Keratinocyte (primary cell): ENCODE results near the gene FLVCR2. TPM values are rescaled to one million over a fixed set of nuclear protein-coding genes. Genes with fewer than 3 reads are reported as not detected.

Experiments
- DNase-seq: peaks from one replicate; pipeline ENCODE4 v3.0.0-alpha.2; 2011; ENCODE audit warnings: low read depth, missing footprints, low spot score
- FAIRE-seq: peaks from 2 replicates; lab custom pipeline; 2011; peaks lifted over from hg19 to GRCh38; lab: Jason Lieb, UNC
- H2AFZ ChIP-seq: 2 replicates; pipeline ENCODE4 v1.6.0; 2012; ENCODE audit warnings: low read length, control low read depth, inconsistent platforms; ENCODE audit not compliant: control insufficient read depth
- H3K27ac ChIP-seq: 2 replicates; pipeline ENCODE4 v1.5.1; 2011; ENCODE audit warnings: low read length; ENCODE audit not compliant: control insufficient read depth, insufficient read depth
- H3K27me3 ChIP-seq: 3 replicates; pipeline ENCODE4 v1.6.0; 2011; ENCODE audit warnings: low read length; ENCODE audit not compliant: control insufficient read depth, insufficient read depth; ENCODE audit errors: extremely low read depth
- H3K36me3 ChIP-seq, 2 experiments: 2 replicates in 1 of 2; 3 replicates in 1 of 2; pipeline ENCODE4 v1.5.1; 2011; ENCODE audit warnings: low read length in 2 of 2, mild to moderate bottlenecking in 1 of 2; ENCODE audit not compliant: control insufficient read depth in 2 of 2, insufficient read depth in 2 of 2; ENCODE audit errors: extremely low read depth in 1 of 2
- H3K4me1 ChIP-seq: 3 replicates; pipeline ENCODE4 v1.5.1; 2011; ENCODE audit warnings: low read length; ENCODE audit not compliant: control insufficient read depth, insufficient read depth; ENCODE audit errors: extremely low read depth
- H3K4me2 ChIP-seq: 3 replicates; pipeline ENCODE4 v1.6.0; 2011; ENCODE audit warnings: low read depth, low read length; ENCODE audit not compliant: control insufficient read depth, insufficient read depth; ENCODE audit errors: extremely low read depth
- H3K4me3 ChIP-seq, 3 experiments: fragments of 200-600 bp in 1 of 3; sonication (generic) in 1 of 3; 2 replicates in 2 of 3; 3 replicates in 1 of 3; pipeline ENCODE4 v1.5.1; 2011 to 2016; ENCODE audit warnings: low read length in 3 of 3, mild to moderate bottlenecking in 3 of 3, control low read depth in 2 of 3, inconsistent platforms in 1 of 3, low read depth in 1 of 3, mixed read lengths in 1 of 3, mixed run types in 1 of 3, moderate library complexity in 1 of 3; ENCODE audit not compliant: control insufficient read depth in 2 of 3, insufficient read depth in 2 of 3; ENCODE audit errors: extremely low read depth in 1 of 3
- H3K79me2 ChIP-seq: 2 replicates; pipeline ENCODE4 v1.6.0; 2012; ENCODE audit warnings: low read length; ENCODE audit not compliant: control insufficient read depth, insufficient read depth
- H3K9ac ChIP-seq: 3 replicates; pipeline ENCODE4 v1.6.0; 2011; ENCODE audit warnings: low read length; ENCODE audit not compliant: control insufficient read depth, insufficient read depth; ENCODE audit errors: extremely low read depth
- H3K9me1 ChIP-seq: 3 replicates; pipeline ENCODE4 v1.6.0; 2011; ENCODE audit warnings: low read length; ENCODE audit not compliant: control insufficient read depth, insufficient read depth; ENCODE audit errors: extremely low read depth
- H3K9me3 ChIP-seq: 2 replicates; pipeline ENCODE4 v1.5.1; 2012; ENCODE audit warnings: low read depth, low read length; ENCODE audit not compliant: control insufficient read depth
- H4K20me1 ChIP-seq: 3 replicates; pipeline ENCODE4 v1.6.0; 2011; ENCODE audit warnings: low read length; ENCODE audit not compliant: control insufficient read depth, insufficient read depth; ENCODE audit errors: extremely low read depth
- EZH2 ChIP-seq: IDR thresholded peaks from one replicate; pipeline ENCODE4 v1.6.1; 2012; ENCODE audit warnings: inconsistent platforms, mild to moderate bottlenecking, low read length, moderate library complexity
- dilution Hi-C: fragments of 300-500 bp; cut with MboI; formaldehyde crosslinking; loops from one replicate; pipeline ENCODE4 v1.7.0; 2020; ENCODE audit warnings: low sequenced_read_pairs; ENCODE audit not compliant: extremely low pct_ligation_motif_present
- polyA plus RNA-seq, 5 experiments: library from polyadenylated mRNA; depleted of rRNA in 3 of 5; stranded (reverse) in 3 of 5; stranded (forward) in 1 of 5; unstranded in 1 of 5; fragments of >200 nt; gene quantifications; 1 replicate in 1 of 5; 2 replicates in 3 of 5; 3 replicates in 1 of 5; pipeline versions ENCODE4 v1.2.1 to v1.2.3, GENCODE V29; 2011 to 2012; ENCODE audit warnings: missing spikeins in 2 of 5, low read depth in 1 of 5, low replicate concordance in 1 of 5
- TF ChIP-seq, protein P1 (sequence below), 3 experiments: IDR thresholded peaks in 1 of 3; conservative IDR thresholded peaks in 1 of 3; optimal IDR thresholded peaks in 1 of 3; 2 replicates in 2 of 3; 3 replicates in 1 of 3; pipeline versions ENCODE3 to v1.5.1; 2011; ENCODE audit warnings: low read length in 3 of 3, mild to moderate bottlenecking in 3 of 3, moderate library complexity in 2 of 3, control low read depth in 1 of 3, inconsistent platforms in 1 of 3; ENCODE audit not compliant: insufficient read depth in 2 of 3; ENCODE audit errors: extremely low read depth in 1 of 3

The FLVCR2 gene
- polyA plus RNA-seq, 1 donor (not counting 4 experiments of a cell fraction or from before 2014, with no cell fraction given): 0.45 TPM

DNA sequence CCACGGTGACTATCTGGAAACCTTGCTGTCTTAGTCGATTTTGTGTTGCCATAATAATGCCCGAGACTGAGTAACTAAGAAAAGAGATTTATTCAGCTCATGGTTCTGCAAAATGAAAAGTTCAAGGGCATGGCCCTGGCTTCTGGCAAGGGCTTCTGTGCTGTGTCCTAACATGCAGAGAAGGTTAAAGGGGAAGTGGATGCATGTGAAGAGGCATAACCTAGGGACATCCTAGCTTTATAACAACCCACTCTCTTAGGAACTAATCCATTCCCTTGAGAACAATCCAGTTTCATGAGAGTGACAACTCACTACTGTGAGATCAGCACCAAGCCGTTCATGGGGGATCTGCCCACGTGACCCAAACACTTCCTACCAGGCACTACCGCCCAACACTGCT is 11.5 kb downstream of the FLVCR2 start:
- no peaks in the 10 kb centered on the region for H3K79me2 ChIP-seq
- H3K36me3 ChIP-seq: no peaks in the 10 kb centered on the region
- H3K4me2 ChIP-seq: no peak overlapping the region
- H2AFZ ChIP-seq: no peak overlapping the region
- dilution Hi-C loops: no loop called here
- FAIRE-seq (no peak), DNase-seq (no peak)
- no peak overlapping the region for H3K4me3 ChIP-seq
- no peaks in the 10 kb centered on the region for H3K9me3 ChIP-seq
- no peaks in the 10 kb centered on the region for H3K4me1 ChIP-seq
- H3K9ac ChIP-seq: no peak overlapping the region
- no peak overlapping the region for H3K27ac ChIP-seq
- TF ChIP-seq, protein P1, sequence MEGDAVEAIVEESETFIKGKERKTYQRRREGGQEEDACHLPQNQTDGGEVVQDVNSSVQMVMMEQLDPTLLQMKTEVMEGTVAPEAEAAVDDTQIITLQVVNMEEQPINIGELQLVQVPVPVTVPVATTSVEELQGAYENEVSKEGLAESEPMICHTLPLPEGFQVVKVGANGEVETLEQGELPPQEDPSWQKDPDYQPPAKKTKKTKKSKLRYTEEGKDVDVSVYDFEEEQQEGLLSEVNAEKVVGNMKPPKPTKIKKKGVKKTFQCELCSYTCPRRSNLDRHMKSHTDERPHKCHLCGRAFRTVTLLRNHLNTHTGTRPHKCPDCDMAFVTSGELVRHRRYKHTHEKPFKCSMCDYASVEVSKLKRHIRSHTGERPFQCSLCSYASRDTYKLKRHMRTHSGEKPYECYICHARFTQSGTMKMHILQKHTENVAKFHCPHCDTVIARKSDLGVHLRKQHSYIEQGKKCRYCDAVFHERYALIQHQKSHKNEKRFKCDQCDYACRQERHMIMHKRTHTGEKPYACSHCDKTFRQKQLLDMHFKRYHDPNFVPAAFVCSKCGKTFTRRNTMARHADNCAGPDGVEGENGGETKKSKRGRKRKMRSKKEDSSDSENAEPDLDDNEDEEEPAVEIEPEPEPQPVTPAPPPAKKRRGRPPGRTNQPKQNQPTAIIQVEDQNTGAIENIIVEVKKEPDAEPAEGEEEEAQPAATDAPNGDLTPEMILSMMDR (optimal IDR thresholded peaks at IDR 0.05 in 1 of 3, IDR thresholded peaks at IDR 0.05 in 1 of 3, conservative IDR thresholded peaks at IDR 0.05 in 1 of 3; ENCODE audit: extremely low read depth in 1 of 3, insufficient read depth in 2 of 3, low read length in 3 of 3): no peak
- no peak for TF ChIP-seq EZH2
- no peaks in the 10 kb centered on the region for H4K20me1 ChIP-seq
- H3K9me1 ChIP-seq: no peaks in the 10 kb centered on the region
- peaks cover 6% of the 10 kb centered on the region for H3K27me3 ChIP-seq

DNA sequence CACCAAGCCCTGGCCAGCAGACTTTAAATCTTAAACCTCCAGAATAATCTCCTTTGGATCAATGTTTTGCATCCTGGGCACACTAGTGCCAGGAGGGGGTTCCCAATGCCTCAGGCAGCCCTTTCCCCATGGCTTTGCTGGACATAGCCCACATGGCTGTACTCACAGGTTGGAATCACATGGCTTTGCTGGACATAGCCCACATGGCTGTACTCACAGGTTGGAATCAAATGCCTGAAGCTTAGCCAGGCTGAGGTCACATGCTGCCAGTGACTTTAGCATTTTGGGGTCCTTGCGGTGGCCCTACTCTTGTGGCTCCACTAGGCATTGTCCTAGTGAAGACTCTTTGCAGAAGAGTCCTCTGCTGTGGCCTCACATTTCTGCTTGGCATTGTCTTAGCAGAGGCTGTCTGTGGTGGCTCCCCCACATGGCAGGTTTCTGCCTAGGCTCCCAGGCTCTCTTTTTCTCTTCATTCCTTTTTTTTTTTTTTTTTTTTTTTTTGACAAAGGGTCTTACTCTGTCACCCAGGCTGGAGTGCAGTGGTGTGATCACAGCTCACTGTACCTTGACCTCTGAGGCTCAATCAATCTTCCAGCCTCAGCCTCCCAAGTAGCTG is 13.0 kb downstream of the FLVCR2 start:
- dilution Hi-C loops: no loop called here
- H3K4me3 ChIP-seq: no peak overlapping the region
- no peaks in the 10 kb centered on the region for H4K20me1 ChIP-seq
- H3K79me2 ChIP-seq: no peaks in the 10 kb centered on the region
- H3K9ac ChIP-seq: no peak overlapping the region
- H3K4me1 ChIP-seq: no peaks in the 10 kb centered on the region
- TF ChIP-seq, protein P1 (optimal IDR thresholded peaks at IDR 0.05 in 1 of 3, IDR thresholded peaks at IDR 0.05 in 1 of 3, conservative IDR thresholded peaks at IDR 0.05 in 1 of 3; ENCODE audit: extremely low read depth in 1 of 3, insufficient read depth in 2 of 3, low read length in 3 of 3): no peak
- no peak for TF ChIP-seq EZH2
- no peak overlapping the region for H3K27ac ChIP-seq
- FAIRE-seq (no peak), DNase-seq (no peak)
- no peaks in the 10 kb centered on the region for H3K36me3 ChIP-seq
- no peak overlapping the region for H2AFZ ChIP-seq
- H3K9me3 ChIP-seq: no peaks in the 10 kb centered on the region
- H3K27me3 ChIP-seq: no peaks in the 10 kb centered on the region
- no peak overlapping the region for H3K4me2 ChIP-seq
- no peaks in the 10 kb centered on the region for H3K9me1 ChIP-seq
